ENCODE data around the gene MEGF8. TPM values are rescaled to one million over a fixed set of nuclear protein-coding genes. Genes with fewer than 3 reads are reported as not detected.

The MEGF8 gene
- total RNA-seq, 2 donors from 2014 or later = 9.9 to 24.1 TPM

GRCh38 chr19:42363614-42364346, 38.3 kb downstream of the MEGF8 start:
- intact Hi-C loops (cut with DNase I) = no loop called here
- ATAC-seq (no peak), DNase-seq (peak in 1 of 4 donors; percentile 14)
- WGBS, 2 donors = 80 to 87% methylated on average over 16 to 17 of the region's 17 CpGs
- Histone ChIP-seq H3K27ac (no peak overlapping the region), H3K36me3 (replicated peaks in 1 of 2; ENCODE audit: insufficient read depth in 1 of 2, low read depth in 2 of 2) (no peaks in the 10 kb centered on the region), H3K4me3 (no peak overlapping the region), H3K27me3 (no peaks in the 10 kb centered on the region), H3K4me1 (no peaks in the 10 kb centered on the region), H3K9me3 (no peaks in the 10 kb centered on the region)
- TF ChIP-seq, protein P1, sequence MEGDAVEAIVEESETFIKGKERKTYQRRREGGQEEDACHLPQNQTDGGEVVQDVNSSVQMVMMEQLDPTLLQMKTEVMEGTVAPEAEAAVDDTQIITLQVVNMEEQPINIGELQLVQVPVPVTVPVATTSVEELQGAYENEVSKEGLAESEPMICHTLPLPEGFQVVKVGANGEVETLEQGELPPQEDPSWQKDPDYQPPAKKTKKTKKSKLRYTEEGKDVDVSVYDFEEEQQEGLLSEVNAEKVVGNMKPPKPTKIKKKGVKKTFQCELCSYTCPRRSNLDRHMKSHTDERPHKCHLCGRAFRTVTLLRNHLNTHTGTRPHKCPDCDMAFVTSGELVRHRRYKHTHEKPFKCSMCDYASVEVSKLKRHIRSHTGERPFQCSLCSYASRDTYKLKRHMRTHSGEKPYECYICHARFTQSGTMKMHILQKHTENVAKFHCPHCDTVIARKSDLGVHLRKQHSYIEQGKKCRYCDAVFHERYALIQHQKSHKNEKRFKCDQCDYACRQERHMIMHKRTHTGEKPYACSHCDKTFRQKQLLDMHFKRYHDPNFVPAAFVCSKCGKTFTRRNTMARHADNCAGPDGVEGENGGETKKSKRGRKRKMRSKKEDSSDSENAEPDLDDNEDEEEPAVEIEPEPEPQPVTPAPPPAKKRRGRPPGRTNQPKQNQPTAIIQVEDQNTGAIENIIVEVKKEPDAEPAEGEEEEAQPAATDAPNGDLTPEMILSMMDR (IDR thresholded peaks at IDR 0.05) = no peak
- TF ChIP-seq POLR2A (IDR thresholded peaks at IDR 0.05) = no peak

- Histone ChIP-seq H3K36me3 (replicated peaks in 1 of 2; ENCODE audit: insufficient read depth in 1 of 2, low read depth in 2 of 2) (no peaks in the 10 kb centered on the region), H3K9me3 (no peaks in the 10 kb centered on the region), H3K4me3 (no peak overlapping the region), H3K27me3 (no peaks in the 10 kb centered on the region), H3K4me1 (no peaks in the 10 kb centered on the region), H3K27ac (no peak overlapping the region)
- no peak for DNase-seq
- ATAC-seq = no peak
- intact Hi-C loops (cut with DNase I) = no loop called here
- 89 to 95% methylated on average over 1 of the region's 1 CpG for WGBS, 2 donors
- TF ChIP-seq POLR2A (IDR thresholded peaks at IDR 0.05) = no peak
- TF ChIP-seq, protein P1 (IDR thresholded peaks at IDR 0.05) = no peak
Measured at GRCh38 chr19:42366673-42367072, 41.2 kb downstream of the MEGF8 start.

GRCh38 chr19:42367929-42368328, 42.5 kb downstream of the MEGF8 start:
- Histone ChIP-seq H3K4me3 (no peak overlapping the region), H3K27me3 (no peaks in the 10 kb centered on the region), H3K36me3 (replicated peaks in 1 of 2; ENCODE audit: insufficient read depth in 1 of 2, low read depth in 2 of 2) (no peaks in the 10 kb centered on the region), H3K9me3 (no peaks in the 10 kb centered on the region), H3K4me1 (no peaks in the 10 kb centered on the region), H3K27ac (no peak overlapping the region)
- intact Hi-C loops (cut with DNase I) = no loop called here
- WGBS, 2 donors = 86 to 98% methylated on average over 4 of the region's 4 CpGs
- DNase-seq (no peak), ATAC-seq (no peak)
- no peak for TF ChIP-seq POLR2A (IDR thresholded peaks at IDR 0.05)
- TF ChIP-seq, protein P1 (IDR thresholded peaks at IDR 0.05) = no peak

DNA sequence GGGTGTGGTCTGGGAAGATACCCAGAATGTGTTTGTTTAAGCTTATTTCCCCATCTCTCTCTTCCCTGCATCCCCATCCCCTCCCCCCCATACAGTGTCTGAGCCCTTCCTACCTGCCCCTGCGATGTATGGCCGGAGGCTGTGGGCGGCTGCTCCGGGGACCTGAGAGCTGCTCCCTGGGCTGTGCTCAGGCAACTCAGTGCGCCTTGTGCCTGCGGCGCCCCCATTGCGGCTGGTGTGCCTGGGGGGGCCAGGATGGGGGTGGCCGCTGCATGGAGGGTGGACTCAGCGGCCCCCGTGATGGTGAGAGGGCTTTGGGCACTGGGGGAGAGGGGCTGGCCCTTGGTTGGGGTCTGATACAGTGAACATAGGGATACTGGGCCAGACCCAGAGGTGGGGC, 42.9 kb downstream of the MEGF8 start:
- WGBS, 2 donors = 90 to 95% methylated on average over 9 to 10 of the region's 11 CpGs
- ATAC-seq (no peak), DNase-seq (no peak)
- no peak overlapping the region for H3K27ac ChIP-seq
- H3K36me3 ChIP-seq (replicated peaks in 1 of 2; ENCODE audit: insufficient read depth in 1 of 2, low read depth in 2 of 2) = no peaks in the 10 kb centered on the region
- H3K4me3 ChIP-seq = no peak overlapping the region
- H3K9me3 ChIP-seq = no peaks in the 10 kb centered on the region
- H3K4me1 ChIP-seq = no peaks in the 10 kb centered on the region
- TF ChIP-seq, protein P1 (IDR thresholded peaks at IDR 0.05) = no peak
- TF ChIP-seq POLR2A (IDR thresholded peaks at IDR 0.05) = no peak
- intact Hi-C loops (cut with DNase I) = no loop called here
- H3K27me3 ChIP-seq = no peaks in the 10 kb centered on the region

DNA sequence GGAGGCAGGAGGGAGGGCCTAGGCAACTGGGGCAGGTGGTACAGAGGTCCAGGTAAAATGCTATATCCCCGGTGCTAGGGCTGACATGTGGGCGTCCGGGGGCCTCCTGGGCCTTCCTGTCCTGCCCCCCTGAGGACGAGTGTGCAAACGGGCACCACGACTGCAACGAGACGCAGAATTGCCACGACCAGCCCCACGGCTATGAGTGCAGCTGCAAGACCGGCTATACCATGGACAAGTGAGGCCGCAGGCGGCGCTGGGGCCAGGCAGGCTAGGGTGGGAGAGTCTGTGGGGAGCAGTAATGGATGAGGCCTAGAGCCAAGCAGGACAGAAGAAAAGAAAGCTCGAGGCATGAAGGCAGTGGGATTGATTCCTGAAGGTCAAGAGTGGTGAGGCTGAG, 43.3 kb downstream of the MEGF8 start:
- H3K4me3 ChIP-seq = no peak overlapping the region
- H3K36me3 ChIP-seq (replicated peaks in 1 of 2; ENCODE audit: insufficient read depth in 1 of 2, low read depth in 2 of 2) = no peaks in the 10 kb centered on the region
- TF ChIP-seq, protein P1 (IDR thresholded peaks at IDR 0.05) = no peak
- TF ChIP-seq POLR2A (IDR thresholded peaks at IDR 0.05) = no peak
- intact Hi-C loops (cut with DNase I) = no loop called here
- no peak for DNase-seq
- no peaks in the 10 kb centered on the region for H3K4me1 ChIP-seq
- ATAC-seq = no peak
- H3K9me3 ChIP-seq = no peaks in the 10 kb centered on the region
- 90 to 93% methylated on average over 12 to 15 of the region's 15 CpGs for WGBS, 2 donors
- H3K27me3 ChIP-seq = no peaks in the 10 kb centered on the region
- H3K27ac ChIP-seq = no peak overlapping the region
